Measurements from ENCODE around the gene HIGD1A. TPM values are rescaled to one million over a fixed set of nuclear protein-coding genes. Genes with fewer than 3 reads are reported as not detected.

HIGD1A gene
- total RNA-seq (2014; rRNA removed; shearing (Covaris generic)) (57.9 and 60.4 TPM in 2 replicates), total RNA-seq (2022) (75.8 and 76.1 TPM in 2 replicates), Bru-seq, nascent RNA (percentile 97 among the genes with signal in this experiment), BruChase-seq, experiment 1, labeled RNA remaining after a 6-hour chase (percentile 100 among the genes with signal in this experiment), BruChase-seq, experiment 2, labeled RNA remaining after a 2-hour chase (percentile 99 among the genes with signal in this experiment)
- long read RNA-seq, transcript HIGD1A-201 (4 exons, 1,373 nt): major isoform, 235 of 243 reads
- long read RNA-seq, partial matches to known transcripts: 1 of 243 reads
- long read RNA-seq, other reads (novel, unspliced or antisense): 6 of 243 reads

DNA sequence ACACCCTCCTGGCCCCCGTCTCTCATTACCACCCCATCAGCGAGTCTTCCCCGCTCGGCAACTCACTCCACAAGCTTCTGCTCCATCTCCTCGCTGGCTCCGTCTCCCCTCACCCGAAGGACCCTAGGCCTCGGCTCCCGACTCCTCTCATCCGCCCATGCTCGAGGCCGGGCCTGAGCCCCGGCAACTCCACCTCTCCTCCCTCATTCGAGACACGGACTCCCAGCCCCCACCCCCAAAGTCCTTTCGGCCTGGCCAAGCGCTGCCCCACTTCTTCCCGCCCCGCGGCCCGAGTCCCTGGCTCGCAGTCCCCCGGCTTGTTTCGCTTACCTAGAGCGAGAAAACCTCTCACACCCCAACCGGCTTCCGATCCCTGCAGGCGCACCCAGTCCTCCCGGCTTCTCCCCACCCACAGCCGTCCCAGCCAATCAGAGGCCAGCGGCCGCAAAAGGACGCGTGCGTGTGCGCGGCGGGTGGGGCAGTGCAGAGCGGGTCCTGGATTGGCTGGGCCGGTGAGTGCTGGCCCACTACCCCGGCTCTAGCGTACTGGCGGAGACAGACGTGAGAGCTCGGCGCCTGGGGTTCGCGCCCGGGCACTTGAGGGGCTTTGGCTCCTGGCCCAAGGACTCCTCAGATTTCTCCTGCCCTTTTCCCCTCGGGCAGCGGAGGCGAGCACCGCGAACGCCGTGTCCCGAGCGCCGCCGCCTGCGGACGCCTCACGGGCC is at the start of gene HIGD1A:
Gene HIGD1A, minus strand, starts transcription at position 385 of the 725 bp plus-strand sequence. CDS start 10,237 bp downstream, outside the sequence.
- peak within 1 kb of the TSS; percentile 96 for H3K4me2 ChIP-seq (ENCODE audit: low read length)
- ChIA-PET POLR2A (interaction anchor here (0.6 to 1.3 kb wide), 5 partner anchors 10 to 221 kb away, joined by 3 to 4 read pairs (median 3); no protein-coding TSS in a partner anchor), CTCF (ENCODE audit: unreplicated experiment) (no interaction called here)
- DNase-seq (ENCODE audit: low spot score): peak; percentile 95
- peaks cover 48% of the 10 kb centered on the region for H3K79me2 ChIP-seq (ENCODE audit: insufficient read depth, low read depth, low read length)
- peak within 1 kb of the TSS; percentile 98 for H2AFZ ChIP-seq (ENCODE audit: low read length)
- peak within 1 kb of the TSS; percentile 73 for H3K27ac ChIP-seq (ENCODE audit: low read depth, low read length, poor library complexity, severe bottlenecking)
- intact Hi-C loops (cut with micrococcal nuclease; ENCODE audit: unreplicated experiment): no loop called here
- H3K4me1 ChIP-seq (ENCODE audit: insufficient read depth, low read length, poor library complexity, severe bottlenecking): peaks cover 26% of the 10 kb centered on the region
- BruUV-seq (replicated peaks): no TSS peak
- H4K20me1 ChIP-seq (ENCODE audit: insufficient read depth, low read length): peaks cover 8% of the 10 kb centered on the region; the same call in 1 of the 2 replicates
- peaks cover 32% of the 10 kb centered on the region for H3K36me3 ChIP-seq (ENCODE audit: insufficient read depth, low read length)
- no peaks in the 10 kb centered on the region for H3K9me3 ChIP-seq (ENCODE audit: low read length)
- TF ChIP-seq, protein P1, sequence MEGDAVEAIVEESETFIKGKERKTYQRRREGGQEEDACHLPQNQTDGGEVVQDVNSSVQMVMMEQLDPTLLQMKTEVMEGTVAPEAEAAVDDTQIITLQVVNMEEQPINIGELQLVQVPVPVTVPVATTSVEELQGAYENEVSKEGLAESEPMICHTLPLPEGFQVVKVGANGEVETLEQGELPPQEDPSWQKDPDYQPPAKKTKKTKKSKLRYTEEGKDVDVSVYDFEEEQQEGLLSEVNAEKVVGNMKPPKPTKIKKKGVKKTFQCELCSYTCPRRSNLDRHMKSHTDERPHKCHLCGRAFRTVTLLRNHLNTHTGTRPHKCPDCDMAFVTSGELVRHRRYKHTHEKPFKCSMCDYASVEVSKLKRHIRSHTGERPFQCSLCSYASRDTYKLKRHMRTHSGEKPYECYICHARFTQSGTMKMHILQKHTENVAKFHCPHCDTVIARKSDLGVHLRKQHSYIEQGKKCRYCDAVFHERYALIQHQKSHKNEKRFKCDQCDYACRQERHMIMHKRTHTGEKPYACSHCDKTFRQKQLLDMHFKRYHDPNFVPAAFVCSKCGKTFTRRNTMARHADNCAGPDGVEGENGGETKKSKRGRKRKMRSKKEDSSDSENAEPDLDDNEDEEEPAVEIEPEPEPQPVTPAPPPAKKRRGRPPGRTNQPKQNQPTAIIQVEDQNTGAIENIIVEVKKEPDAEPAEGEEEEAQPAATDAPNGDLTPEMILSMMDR (conservative IDR thresholded peaks at IDR 0.05; ENCODE audit: low read length): no peak
- no peak for TF ChIP-seq EZH2phosphoT487 (IDR thresholded peaks at IDR 0.05; ENCODE audit: borderline replicate concordance, low read depth, low read length)
- no peaks in the 10 kb centered on the region for H3K9me2 ChIP-seq (ENCODE audit: insufficient read depth, low read length)
- peak within 1 kb of the TSS; percentile 93 for H3K4me3 ChIP-seq (ENCODE audit: low read depth, low read length, poor library complexity, severe bottlenecking)

DNA sequence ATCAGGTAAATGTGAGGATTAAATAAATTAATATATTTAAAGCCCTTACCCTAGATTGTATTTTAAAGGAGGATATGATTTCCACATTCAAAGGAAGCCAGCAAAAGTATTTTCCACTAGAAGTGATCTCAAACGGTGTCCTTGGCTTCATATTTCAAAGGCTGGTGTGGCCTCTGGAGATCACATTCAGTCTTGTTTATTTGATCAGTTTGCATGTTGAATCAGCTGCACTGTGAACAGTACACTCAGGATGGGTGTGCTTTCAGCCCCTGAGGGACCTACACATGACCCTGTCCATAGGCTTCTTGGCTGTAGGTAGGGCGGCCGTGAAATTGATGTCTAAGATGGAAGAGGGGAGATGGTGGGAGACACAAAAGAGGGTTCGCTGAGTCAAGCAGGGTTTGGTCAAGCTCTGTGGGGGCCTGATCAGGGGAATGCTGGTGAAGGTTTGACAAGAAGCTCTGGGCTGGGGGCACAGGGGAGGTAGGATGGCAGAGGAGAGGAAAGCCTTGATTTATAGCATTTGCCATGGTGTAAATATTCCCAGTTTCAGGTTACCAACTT is 49.5 kb upstream of the HIGD1A start:
- no TSS peak for BruUV-seq (replicated peaks)

More for the DNA sequence above, 49.5 kb upstream of the HIGD1A start:
- Histone ChIP-seq H3K4me1 (ENCODE audit: insufficient read depth, low read length, poor library complexity, severe bottlenecking) (no peaks in the 10 kb centered on the region), H3K27ac (ENCODE audit: low read depth, low read length, poor library complexity, severe bottlenecking) (no peak overlapping the region), H4K20me1 (ENCODE audit: insufficient read depth, low read length) (no peaks in the 10 kb centered on the region), H3K36me3 (ENCODE audit: insufficient read depth, low read length) (no peaks in the 10 kb centered on the region), H3K4me3 (ENCODE audit: low read depth, low read length, poor library complexity, severe bottlenecking) (no peak overlapping the region), H2AFZ (ENCODE audit: low read length) (no peak overlapping the region), H3K4me2 (ENCODE audit: low read length) (no peak overlapping the region), H3K79me2 (ENCODE audit: insufficient read depth, low read depth, low read length) (no peaks in the 10 kb centered on the region), H3K9me3 (ENCODE audit: low read length) (no peaks in the 10 kb centered on the region), H3K9me2 (ENCODE audit: insufficient read depth, low read length) (no peaks in the 10 kb centered on the region)
- ChIA-PET CTCF (ENCODE audit: unreplicated experiment) (no interaction called here), POLR2A (no interaction called here)
- no peak for DNase-seq (ENCODE audit: low spot score)
- intact Hi-C loops (cut with micrococcal nuclease; ENCODE audit: unreplicated experiment): no loop called here
- TF ChIP-seq EZH2phosphoT487 (IDR thresholded peaks at IDR 0.05; ENCODE audit: borderline replicate concordance, low read depth, low read length): no peak
- TF ChIP-seq, protein P1 (conservative IDR thresholded peaks at IDR 0.05; ENCODE audit: low read length): no peak

All from OCI-LY7 (cell line).